GM20000 (cell line): ENCODE data around the gene FLAD1.
A peak's percentile ranks its signal among the peaks of the same experiment; 100 is the strongest.

Experiments
- DNase-seq: peaks from one replicate; pipeline ENCODE4 v3.0.0; 2012; ENCODE audit warnings: low spot score
- TF ChIP-seq, protein P1 (sequence below): IDR thresholded peaks from 2 replicates; pipeline ENCODE4 v1.5.1; 2012; ENCODE audit warnings: mild to moderate bottlenecking, control low read depth; ENCODE audit errors: extremely low read depth, missing control alignments

Gene FLAD1

DNA sequence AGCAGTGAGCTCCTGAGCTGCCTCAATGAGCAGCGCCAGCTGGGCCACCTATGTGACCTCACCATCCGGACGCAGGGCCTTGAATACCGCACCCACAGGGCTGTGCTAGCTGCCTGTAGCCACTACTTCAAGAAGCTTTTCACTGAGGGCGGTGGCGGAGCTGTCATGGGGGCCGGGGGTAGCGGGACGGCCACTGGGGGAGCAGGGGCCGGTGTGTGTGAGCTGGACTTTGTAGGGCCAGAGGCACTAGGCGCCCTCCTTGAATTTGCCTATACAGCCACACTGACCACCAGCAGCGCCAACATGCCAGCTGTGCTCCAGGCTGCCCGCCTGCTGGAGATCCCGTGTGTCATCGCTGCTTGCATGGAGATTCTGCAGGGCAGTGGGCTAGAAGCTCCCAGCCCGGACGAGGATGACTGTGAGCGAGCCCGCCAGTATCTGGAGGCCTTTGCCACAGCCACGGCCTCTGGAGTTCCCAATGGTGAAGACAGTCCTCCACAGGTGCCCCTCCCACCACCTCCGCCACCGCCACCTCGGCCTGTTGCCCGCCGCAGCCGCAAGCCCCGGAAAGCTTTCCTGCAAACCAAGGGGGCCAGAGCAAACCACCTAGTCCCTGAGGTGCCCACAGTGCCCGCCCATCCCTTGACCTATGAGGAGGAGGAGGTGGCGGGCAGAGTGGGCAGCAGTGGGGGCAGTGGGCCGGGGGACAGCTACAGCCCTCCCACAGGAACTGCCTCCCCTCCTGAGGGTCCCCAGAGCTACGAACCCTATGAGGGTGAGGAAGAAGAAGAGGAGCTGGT, 31.8 kb downstream of the FLAD1 start:
- DNase-seq = no peak
- TF ChIP-seq, protein P1, sequence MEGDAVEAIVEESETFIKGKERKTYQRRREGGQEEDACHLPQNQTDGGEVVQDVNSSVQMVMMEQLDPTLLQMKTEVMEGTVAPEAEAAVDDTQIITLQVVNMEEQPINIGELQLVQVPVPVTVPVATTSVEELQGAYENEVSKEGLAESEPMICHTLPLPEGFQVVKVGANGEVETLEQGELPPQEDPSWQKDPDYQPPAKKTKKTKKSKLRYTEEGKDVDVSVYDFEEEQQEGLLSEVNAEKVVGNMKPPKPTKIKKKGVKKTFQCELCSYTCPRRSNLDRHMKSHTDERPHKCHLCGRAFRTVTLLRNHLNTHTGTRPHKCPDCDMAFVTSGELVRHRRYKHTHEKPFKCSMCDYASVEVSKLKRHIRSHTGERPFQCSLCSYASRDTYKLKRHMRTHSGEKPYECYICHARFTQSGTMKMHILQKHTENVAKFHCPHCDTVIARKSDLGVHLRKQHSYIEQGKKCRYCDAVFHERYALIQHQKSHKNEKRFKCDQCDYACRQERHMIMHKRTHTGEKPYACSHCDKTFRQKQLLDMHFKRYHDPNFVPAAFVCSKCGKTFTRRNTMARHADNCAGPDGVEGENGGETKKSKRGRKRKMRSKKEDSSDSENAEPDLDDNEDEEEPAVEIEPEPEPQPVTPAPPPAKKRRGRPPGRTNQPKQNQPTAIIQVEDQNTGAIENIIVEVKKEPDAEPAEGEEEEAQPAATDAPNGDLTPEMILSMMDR = no peak

DNA sequence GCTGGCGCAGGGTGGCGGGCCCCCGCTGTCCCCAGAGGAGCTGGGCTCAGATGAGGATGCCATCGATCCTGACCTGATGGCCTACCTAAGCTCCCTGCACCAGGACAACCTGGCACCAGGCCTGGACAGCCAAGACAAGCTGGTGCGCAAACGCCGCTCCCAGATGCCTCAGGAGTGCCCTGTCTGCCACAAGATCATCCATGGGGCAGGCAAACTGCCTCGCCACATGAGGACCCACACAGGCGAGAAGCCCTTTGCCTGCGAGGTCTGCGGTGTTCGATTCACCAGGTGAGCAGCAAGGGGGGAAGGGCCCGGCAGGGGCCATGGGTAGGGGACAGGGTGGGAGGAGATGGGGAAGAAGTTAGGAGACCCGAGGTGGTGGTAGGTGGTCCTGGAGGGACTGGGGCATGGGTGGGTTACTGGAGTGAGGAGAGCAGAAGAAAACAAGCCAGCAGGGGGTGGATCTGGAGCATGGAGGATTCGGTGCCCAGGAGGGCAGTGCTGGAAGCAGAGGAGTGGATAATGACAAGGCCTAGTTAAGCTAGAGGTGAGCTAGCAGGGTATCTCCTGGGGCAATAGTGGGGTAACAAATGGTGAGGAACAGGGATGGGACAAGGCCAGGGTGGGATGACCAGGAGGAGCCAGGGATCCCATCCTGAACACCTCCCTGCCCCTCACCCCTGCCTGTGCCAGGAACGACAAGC, 32.5 kb downstream of the FLAD1 start:
- no peak for DNase-seq
- TF ChIP-seq, protein P1 = no peak

DNA sequence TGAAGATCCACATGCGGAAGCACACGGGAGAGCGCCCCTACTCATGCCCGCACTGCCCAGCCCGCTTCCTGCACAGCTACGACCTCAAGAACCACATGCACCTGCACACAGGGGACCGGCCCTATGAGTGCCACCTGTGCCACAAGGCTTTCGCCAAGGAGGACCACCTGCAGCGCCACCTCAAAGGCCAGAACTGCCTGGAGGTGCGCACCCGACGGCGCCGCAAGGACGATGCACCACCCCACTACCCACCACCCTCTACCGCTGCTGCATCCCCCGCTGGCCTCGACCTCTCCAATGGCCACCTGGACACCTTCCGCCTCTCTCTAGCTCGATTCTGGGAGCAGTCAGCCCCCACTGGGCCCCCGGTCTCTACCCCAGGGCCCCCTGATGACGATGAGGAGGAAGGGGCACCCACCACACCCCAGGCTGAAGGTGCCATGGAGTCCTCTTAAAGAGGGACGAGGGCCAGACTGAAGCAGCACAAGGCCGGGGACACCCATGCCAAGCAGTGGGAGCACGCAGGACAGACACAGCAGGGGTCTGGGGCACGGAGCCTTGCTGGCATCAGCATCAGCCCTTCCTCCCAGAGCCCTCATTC, 33.2 kb downstream of the FLAD1 start:
- no peak for DNase-seq
- TF ChIP-seq, protein P1 = no peak

DNA sequence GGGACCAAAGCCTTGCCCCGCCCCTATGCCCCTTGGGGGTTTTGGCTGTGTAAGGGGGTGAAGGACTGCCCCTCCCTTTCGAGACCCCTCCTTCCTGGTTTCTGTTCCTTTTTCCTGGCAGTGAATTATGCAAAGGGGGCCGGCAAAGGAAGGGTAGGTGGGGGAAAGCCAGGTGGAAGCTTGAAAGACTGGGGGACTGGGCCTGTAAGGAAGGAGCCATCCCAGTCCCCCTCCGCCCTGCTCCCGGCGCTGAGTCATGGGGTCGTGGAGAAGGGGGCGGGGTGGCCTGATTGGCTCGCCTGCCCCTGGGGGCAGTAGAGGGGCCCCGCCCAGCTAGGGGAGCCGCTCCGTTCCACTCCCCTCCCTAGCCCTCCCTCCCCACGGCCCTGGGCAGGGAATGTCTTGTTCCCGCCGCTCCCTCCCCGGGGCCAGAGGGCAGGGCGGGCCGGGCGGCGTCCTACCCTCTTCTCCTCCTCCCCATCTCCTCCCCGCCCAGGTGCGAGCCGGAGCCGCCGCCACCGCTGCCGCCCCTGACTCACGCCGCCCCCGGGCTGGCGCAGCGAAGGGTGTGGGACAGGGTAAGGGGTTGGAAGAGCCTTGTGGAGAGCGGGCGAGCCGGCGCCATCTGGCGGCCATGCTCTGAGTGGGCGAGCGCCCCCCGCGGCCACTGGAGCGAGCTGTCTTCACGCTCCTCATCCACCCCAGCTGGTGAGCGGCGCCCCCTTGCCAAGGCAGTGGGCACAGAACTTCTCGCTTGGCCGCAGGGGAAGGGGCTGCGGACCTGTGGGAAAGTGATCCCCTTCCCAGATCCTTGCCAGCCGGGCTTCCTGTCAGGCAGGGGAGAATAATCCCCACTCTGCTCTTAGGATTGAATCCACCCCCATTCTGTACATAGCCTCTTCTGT, 34.1 kb downstream of the FLAD1 start:
- TF ChIP-seq, protein P1 = peak; percentile 100
- peak; percentile 89 for DNase-seq

DNA sequence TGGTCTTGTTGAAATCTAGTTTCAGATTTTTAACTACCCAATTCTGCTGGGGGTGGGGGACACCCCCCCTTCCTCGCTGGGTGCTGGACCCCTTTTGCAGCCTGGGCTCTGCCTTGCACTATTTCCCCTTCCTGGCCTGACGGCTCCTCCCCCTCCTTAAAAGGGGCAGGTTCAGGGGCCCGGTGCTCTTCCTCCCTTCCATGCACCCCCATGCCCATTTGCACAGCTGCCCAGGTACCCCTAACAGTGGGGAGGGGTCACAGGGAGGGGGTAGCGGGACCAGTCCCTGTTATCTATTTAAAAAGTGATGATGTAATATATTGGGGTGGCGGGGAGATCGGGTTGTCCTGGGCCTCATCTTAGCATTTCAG, 34.8 kb downstream of the FLAD1 start:
- DNase-seq = peak; percentile 68

DNA sequence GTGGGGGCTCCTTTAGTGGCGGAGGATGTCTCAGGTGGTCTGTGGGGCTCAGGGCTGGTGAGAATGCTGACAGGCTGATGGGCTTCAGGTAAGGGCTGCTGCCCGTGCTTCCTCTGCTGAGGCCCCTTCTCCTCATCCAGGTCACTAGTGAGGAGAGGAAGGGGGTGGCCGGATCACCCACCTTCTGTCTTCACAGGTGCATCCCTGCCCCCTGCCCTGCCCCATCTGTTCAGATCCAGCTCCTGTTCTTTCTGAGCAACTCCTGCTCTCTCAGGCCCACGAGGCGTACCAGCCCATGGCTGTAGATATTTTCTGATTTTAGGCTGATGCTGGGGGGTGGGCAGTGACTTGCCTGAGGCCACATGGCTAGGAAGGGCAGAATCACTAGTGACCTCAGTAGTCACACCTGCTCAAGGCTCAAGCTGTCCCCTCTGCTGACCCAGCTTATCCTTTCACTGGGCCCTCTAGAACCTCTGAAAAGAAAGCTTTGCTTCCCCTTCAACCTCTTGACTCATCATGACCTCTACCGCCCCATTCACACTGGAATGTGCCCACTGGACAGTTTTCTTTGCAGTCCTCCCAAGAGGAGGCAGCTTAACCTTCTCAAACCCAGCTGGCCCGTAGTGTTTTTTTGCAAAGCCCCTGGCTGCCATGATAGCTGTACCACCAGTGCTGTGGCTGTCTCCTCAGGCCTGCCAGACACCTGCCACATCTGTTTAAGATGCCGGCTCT, 35.6 kb downstream of the FLAD1 start:
- no peak for DNase-seq
- TF ChIP-seq, protein P1 = no peak

More for the DNA sequence above, 34.8 kb downstream of the FLAD1 start:
- TF ChIP-seq, protein P1 = no peak
